Inflammatory macrophage (primary cell): Measurements from ENCODE around the gene KCNAB1.

ENCODE experiments used
- DNase-seq, 2 donors: peaks; one replicate each; pipeline ENCODE4 v3.0.0-alpha.2; 2020 to 2022

The KCNAB1 gene

DNA sequence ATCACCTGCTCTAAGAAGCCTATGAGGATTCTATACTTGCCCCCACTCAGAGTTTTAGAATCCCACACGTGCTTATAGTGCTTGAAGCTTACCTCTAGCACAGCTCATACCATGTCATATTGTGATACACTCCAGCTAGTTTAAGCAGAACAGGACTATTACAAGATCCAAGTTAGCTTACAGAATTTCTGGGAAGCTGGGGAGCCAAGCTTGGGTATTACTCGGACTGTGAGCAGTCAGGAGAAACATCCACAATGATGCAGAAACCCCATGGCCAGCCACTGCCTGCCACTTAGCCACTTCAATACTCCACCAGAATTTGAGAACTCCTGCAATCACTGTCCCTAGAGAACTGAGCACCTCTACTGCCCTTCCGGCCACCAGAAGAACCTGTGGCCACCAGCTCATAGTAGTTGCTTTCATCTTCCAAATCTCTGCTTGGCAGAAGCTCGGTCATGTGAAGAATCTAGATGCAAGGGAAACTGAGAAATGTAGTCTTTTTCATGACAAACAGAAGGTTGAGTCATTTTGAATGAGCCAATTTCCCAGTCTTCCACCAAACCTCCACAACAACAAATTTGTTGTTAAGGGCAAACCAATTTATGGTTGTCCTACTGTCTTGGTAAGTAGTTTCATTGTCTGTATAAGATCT, 462.3 kb downstream of the KCNAB1 start:
- peak; percentile 40 to 50 for DNase-seq

DNA sequence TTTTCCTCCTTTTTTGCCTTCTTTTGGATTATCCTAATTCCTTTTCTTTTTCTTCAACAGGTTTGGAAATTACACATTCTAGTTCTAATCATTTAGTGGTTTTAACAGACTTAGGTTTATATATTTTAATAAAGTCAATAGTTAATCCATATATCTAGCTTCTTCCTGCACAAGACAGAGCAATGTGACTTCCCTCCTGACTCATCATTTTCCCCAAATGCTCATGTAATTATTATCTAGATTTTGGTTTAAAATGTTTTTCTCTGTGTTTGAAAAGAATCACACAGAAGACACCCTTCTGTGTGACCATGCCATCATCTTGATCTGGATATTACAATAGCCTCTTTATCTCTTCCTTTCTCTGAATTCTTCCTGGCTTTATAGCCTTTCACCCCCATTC, 463.1 kb downstream of the KCNAB1 start:
- DNase-seq, result no peak

DNA sequence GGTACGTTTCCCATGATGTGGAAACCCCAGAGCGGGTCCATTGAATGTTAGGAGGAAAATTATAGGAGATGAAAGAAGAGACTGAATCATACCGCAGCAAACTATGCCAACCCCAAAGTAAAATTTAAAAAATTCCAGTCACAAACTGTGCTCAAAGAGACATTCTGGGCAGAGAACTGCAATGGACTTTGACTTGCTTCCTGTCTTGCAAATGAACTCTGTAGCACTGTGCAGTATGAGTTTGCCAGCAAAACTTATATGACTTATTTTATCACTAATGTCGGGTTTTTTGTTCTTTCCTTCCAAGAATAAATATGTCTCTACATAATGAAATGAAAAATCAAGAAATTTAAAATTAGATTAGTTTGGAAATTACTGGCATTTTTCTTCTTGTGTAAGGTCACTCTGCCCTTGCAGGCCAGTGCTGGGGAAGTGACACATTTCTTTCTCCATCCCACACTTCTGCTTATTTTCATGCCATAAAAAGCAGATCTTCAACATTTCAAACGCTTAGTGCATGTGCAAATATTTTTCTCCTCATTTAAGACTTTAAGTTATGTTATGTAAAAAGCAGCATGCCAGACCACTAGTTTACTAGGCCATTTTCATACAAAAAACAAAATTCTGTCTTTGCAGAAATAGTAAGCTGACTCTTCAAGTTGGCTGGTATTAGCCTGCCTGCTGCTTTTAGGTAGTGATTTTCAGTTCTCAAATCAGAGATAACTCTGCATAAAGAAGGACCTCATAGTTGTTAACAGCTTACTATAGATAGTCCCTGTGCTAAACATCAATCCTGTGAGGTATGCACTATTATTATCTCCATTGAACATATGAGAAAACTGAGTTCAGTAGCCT, 466.8 kb downstream of the KCNAB1 start:
- DNase-seq, result peak; percentile 85 to 91

DNA sequence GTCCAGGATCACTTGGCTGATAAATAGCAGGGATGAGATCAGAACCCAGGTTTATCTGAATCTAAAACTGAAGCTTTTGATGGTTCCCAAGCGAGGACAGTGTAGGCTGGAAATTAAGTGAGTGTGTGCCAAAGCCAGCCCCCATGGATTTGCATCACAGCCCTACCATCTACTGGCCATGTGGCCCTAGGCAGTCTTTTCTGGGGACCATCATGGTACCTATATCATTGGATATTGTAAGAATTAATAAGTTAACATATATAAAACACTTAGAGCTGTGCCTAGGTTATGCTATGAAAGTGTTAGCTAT, 467.3 kb downstream of the KCNAB1 start:
- peak; percentile 33 to 57 for DNase-seq
